Bone marrow (tissue), 2 donors: Measurements from ENCODE around the gene RBFOX2.

ENCODE experiments used
- DNase-seq, 2 donors: peaks; one replicate each; lab custom pipeline; 2025; lab: John Stamatoyannopoulos, UW

Gene RBFOX2

GRCh38 chr22:35928285-35928798 is 100.3 kb downstream of the RBFOX2 start:
- DNase-seq = no peak

DNA sequence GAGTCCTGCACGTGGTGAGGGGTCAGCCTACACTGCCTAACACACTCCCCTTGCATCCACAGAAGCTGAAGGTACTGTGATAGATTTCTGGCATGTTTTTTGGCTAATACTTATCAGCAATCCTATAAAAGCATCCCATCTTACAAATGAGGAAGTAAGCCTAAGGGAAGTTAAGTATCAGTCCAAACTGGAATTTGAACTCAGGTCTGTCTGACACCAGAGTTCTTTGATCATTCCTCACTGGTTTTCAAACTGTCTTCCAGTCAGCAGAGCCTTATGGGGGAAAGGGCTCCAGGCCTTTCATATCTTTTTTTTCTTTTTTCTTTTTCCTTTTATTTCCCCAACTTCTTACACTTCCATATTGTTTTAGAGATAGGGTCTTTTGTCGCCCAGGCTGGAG is 105.6 kb downstream of the RBFOX2 start:
- no peak for DNase-seq

- DNase-seq = peak; percentile 3 to 67
Observed at GRCh38 chr22:35921777-35922176, 106.8 kb downstream of the RBFOX2 start.

DNA sequence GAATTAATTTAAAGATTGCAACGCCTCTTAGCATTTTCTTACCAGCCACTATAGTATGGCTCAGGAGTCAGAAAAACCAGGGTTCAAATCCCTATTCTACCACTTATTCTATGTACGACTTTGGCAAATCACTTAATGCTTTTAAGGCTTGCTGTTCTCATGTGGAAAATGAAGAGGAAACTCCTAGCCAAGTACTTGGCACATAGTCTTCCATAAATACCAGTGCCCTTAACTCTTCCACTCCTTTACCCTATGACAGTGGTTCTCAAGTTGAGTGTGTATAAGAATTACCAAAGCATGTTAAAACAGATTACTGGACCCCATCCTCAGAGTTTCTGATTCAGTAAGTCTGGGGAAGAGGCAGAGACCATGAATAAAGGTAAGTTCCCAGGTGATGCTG is 107.6 kb downstream of the RBFOX2 start:
- DNase-seq = no peak

GRCh38 chr22:35919002-35919542 is 109.6 kb downstream of the RBFOX2 start:
- no peak for DNase-seq

DNA sequence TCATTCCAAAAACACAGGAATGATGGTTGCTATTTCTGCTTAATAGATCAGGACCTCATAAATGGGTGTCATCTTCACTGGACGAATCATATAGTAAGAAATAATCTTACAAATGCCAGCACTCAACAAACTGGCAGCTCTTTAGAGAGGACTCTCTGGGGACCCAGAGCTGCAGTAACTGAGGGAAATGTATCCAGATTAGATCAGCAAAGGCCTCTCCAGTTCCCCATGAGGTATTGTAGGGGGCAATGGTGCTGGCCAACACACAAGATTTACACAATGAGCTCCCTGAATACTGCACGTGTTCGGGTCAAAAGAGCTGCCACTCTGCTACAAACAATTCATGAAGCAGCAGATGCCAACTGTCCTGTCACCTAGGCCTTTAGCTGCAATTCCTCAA is 110.2 kb downstream of the RBFOX2 start:
- no peak for DNase-seq

GRCh38 chr22:35917651-35918050 is 111.0 kb downstream of the RBFOX2 start:
- no peak for DNase-seq

GRCh38 chr22:35915477-35916013 is 113.1 kb downstream of the RBFOX2 start:
- no peak for DNase-seq

DNA sequence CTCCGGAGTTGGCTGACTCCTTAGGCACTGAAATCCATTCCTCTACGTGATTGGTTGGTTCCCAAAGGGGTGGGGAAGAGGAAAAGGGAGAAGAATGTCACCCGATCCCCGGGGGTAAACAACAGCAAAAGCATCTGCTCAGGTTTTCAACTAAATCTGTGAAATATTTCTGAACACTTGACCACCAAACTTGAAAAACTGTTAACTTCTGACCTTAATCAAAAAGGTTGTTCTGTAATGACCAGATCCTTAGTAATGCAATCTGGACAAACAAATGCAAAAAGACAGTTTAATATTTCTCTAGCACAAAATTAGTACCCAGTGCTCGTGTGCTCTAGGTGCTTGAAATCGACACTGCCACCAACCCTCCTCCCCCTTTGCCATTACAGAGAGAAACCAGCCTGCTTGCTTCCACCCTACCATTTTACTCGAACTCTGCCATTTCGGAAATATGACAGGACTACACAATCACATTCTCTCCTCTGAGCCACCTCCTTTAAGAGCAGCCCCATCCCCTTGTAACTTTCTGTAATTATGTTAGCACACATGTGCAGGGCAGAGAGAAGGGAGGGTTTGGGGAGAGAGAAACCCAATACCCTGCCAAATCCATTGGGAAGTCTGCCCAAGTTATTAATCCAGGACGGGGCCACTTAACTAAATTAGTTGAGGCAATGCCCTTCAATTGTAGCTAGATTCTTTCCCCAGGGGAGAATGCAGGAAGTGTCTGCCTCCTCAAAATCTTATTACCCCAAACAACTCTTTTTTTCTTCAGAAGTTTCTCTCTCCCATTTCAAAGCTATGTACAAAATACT is 113.8 kb downstream of the RBFOX2 start:
- no peak for DNase-seq

DNA sequence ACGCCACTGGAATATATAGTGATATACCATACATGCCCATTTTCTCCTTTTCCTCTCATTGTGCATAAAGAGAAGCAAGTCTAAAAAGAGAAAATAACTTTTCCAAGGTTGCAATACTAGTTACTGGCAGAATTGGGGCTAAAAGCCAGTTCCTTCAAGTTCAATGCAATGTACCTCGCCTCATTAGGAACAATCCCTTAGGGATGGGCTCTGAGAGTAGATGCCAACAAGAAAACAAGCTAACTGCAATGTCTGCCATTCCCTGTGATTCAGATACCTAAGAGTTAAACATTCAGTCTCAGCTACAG is 114.3 kb downstream of the RBFOX2 start:
- no peak for DNase-seq

- no peak for DNase-seq
Observed at GRCh38 chr22:35913925-35914324, 114.7 kb downstream of the RBFOX2 start.

DNA sequence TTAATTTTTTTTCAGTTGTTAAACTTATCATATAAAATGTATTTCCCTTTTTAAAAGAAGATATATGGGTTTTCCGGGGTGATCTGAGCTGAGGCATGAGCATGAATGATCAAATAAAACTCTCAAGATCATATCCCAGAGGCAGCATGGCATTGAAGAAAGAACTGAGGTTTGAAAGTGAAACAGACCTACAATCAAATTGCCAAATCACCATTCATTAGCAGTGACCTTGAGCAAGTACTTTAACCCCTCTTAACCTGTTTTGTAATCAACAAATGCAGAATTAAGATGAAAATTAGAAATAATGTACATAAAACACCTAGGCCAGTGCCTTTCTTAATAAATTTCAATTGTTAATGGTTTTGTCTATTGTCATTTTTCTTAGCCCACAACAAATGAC is 116.0 kb downstream of the RBFOX2 start:
- no peak for DNase-seq

GRCh38 chr22:35911877-35912276 is 116.7 kb downstream of the RBFOX2 start:
- DNase-seq = no peak

- no peak for DNase-seq
Observed at GRCh38 chr22:35910926-35911325, 117.7 kb downstream of the RBFOX2 start.

DNA sequence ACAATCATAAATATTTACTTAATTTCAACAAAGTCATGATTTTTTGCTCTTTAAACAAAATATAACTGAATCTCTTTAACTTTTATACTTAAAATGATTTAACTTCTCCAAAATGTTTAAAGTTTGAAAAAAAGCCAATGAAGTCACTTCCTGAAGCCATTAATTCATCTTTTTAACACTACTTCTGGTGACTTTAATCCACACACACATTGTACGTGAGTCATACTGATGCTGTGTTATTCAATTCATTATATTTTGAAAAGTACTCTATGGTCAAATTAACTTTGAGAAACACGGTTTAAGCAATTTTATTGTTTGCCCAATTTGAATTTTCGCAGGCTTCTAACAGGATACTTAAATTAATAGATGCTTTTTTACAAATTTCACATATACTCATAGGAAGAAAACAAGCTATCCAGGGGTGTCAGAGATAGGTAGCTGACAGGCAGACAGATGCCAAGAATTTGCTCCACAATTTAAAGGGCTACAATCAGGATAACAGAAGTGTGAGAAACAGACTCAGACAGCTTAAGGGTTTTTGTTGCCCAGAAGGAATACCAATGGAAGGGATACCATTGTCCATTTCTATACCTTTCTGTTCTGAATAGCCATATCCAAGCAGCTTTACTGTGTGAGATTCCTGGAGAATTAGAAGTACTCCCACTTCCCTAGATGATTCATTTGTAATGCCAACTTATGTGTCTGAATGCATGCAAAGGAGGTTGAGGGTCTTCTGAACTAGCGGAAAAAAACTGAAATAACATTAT is 118.4 kb downstream of the RBFOX2 start:
- DNase-seq = no peak

- no peak for DNase-seq
Observed at GRCh38 chr22:35905894-35906293, 122.7 kb downstream of the RBFOX2 start.

DNA sequence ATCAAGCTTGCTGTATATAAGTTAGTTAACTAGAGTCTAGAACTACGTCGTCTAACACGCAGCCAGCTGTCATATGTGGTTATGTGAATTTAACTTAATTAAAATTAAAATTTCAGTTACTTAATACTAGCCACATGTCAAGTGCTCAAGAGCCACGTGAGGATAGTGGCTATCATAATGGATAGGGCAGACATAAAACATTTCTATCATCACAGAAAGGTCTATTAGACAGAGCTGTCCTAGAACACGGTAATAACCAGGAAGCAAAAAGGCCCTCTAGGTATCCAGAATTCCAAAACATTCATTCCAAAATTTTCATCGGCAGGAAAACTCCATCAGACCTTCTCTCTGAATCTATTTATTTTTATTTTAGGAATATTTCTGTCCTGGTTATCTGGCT is 123.9 kb downstream of the RBFOX2 start:
- DNase-seq = no peak

DNA sequence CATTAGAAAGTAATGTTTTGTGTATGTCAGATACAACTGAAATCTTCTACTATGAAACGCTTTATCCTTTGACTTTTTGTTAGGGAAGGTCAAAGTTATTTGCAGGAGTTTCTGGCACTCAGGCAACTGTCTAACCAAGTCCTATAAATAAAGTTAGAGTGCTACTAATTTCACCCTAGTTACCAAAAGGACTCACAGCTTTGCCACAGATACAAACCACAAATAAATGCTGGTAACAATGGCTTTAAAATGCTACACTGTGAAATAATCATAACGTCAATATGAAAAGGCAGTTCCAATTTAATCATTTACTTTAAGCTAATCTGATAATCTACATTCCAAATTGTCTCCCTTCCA is 124.3 kb downstream of the RBFOX2 start:
- no peak for DNase-seq

DNA sequence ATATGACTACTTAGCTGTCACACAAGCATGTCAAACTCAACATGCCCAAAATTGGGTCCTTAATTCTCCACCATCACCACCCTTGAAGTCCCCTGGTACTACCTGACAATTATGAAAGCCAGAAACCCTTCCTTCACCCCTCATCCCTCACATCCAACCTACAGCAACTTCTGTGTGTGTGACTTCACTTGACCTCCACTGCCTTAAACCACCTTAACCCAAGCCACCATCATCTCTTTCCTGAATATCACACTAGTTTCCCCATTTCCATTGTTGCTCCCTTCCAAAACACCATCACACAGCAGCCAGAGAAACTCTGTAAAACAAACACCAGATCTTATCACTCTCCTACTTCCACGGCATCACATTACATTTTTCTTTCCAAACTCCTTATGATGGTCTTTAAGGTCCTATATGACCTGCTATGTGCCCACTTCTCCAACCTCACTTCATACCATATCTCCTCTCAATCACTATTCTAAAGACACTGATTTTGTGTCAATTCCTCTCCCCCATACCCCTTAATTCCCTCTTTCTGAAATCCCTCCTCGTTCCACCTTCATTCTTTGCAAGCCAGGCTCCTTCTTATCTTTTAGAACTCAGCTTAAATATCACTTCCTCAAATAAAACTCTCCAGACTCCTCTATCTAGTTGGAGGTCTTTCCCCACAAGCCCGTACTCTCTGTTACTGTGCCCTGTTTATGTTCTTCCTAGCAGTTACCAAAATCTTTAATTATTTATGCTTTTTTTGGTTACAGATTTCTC is 124.9 kb downstream of the RBFOX2 start:
- DNase-seq = no peak

DNA sequence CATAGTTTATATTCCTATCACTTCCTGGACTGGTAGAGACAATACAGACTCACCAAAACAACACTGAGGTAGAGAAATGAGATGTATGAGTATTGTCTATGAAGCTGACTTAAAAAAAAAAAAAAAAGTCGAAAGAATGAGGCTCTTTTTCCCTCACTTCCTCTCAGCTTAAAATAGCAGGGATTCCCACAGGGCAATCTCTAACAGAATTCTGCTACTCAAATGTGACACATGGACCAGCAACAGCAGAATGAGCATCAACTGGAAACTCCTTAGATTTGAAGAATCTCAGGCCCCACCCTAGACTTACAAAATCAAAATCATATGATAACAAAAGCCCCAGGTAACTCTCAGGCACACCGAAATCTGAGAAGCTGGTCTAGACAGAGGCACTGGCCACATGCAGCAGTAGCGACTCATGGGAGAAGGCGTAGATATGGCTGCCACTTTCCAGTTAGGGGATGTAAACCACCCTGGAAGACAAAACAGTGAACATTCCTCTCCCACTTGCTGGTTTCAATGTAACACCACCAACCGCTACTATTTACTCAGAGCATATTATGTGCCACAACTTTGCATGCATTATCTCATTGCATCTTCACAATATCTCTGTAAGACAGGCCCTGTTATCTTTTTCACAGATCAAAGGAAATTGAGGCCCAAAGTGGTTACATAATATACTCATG is 128.0 kb downstream of the RBFOX2 start:
- no peak for DNase-seq

DNA sequence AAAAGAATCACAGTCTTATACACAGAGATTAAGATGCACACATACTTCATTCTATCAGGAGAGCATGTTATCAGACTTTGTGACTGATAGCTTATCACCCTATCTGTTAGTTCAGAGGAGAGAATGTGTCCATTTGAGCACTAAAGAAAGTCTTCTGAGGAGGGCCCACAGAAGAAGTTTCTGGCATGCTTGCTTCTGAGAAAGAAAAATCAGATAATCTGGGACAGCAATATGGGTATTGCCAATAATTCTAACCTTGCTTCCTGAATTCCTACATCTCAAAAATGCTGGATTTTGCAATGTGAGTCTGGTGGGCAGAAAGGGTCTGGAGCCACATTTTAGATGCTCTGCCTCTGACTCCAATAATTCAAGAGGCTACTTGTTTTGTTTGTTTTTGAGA is 128.9 kb downstream of the RBFOX2 start:
- DNase-seq = no peak
